Smooth muscle cell (in vitro differentiated cells): ENCODE data around the gene HMGN4. TPM values are rescaled to one million over a fixed set of nuclear protein-coding genes. Genes with fewer than 3 reads are reported as not detected.

ENCODE experiments used
- DNase-seq: peaks from one replicate; lab custom pipeline; 2025; ENCODE audit not compliant: unreplicated experiment; lab: John Stamatoyannopoulos, UW
- H2AFZ ChIP-seq: fragments of 200-600 bp; sonication (generic); 2 replicates; pipeline ENCODE4 v1.6.0; 2016; ENCODE audit warnings: antibody characterized with exemption, low read depth, mild to moderate bottlenecking
- H3F3A ChIP-seq: fragments of 200-600 bp; sonication (generic); 2 replicates; pipeline ENCODE4 v1.6.0; 2017; ENCODE audit warnings: antibody characterized with exemption, low read depth
- H3K27ac ChIP-seq: fragments of 200-600 bp; sonication (generic); 2 replicates; pipeline ENCODE4 v1.5.1; 2016; ENCODE audit warnings: low read depth, mild to moderate bottlenecking
- H3K27me3 ChIP-seq: fragments of 200-600 bp; sonication (generic); 2 replicates; pipeline ENCODE4 v1.6.1; 2016; ENCODE audit warnings: low read depth, mild to moderate bottlenecking
- H3K36me3 ChIP-seq: fragments of 200-600 bp; sonication (generic); 2 replicates; pipeline ENCODE4 v1.5.1; 2016; ENCODE audit warnings: low read depth
- H3K4me1 ChIP-seq: fragments of 200-600 bp; sonication (generic); 2 replicates; pipeline ENCODE4 v1.5.1; 2016; ENCODE audit warnings: low read depth
- H3K4me2 ChIP-seq: fragments of 200-600 bp; sonication (generic); 2 replicates; pipeline ENCODE4 v1.6.0; 2016; ENCODE audit warnings: mild to moderate bottlenecking
- H3K4me3 ChIP-seq: fragments of 200-600 bp; sonication (generic); 2 replicates; pipeline ENCODE4 v1.5.1; 2016; ENCODE audit warnings: mild to moderate bottlenecking
- H3K79me2 ChIP-seq: fragments of 200-600 bp; sonication (generic); 2 replicates; pipeline ENCODE4 v1.6.0; 2016; ENCODE audit warnings: low read depth, mild to moderate bottlenecking
- H3K9ac ChIP-seq: fragments of 200-600 bp; sonication (generic); 2 replicates; pipeline ENCODE4 v1.6.0; 2016; ENCODE audit warnings: low read depth
- H3K9me3 ChIP-seq: fragments of 200-600 bp; sonication (generic); replicated peaks from 2 replicates; pipeline ENCODE4 v1.5.1; 2016; ENCODE audit warnings: low read depth
- H4K20me1 ChIP-seq: fragments of 200-600 bp; sonication (generic); 2 replicates; pipeline ENCODE4 v1.6.0; 2016; ENCODE audit warnings: low read depth
- CTCF ChIP-seq: fragments of 200-600 bp; sonication (generic); IDR thresholded peaks from 2 replicates; pipeline ENCODE4 v1.5.1; 2017; ENCODE audit warnings: borderline replicate concordance, mild to moderate bottlenecking, antibody characterized with exemption; ENCODE audit not compliant: insufficient read depth, poor library complexity, severe bottlenecking
- WGBS: methylation state at CpG from one replicate; pipeline ENCODE4 v1.1.7; 2016; ENCODE audit warnings: low lambda C conversion rate; 5-methylcytosine and 5-hydroxymethylcytosine counted together
- polyA plus RNA-seq: library from polyadenylated mRNA; unstranded; fragments of >200 nt; fragmentation: Nextera tagmentation; extraction: Ambion mirVana; gene quantifications from 2 replicates; pipeline ENCODE4 v1.2.1, GENCODE V29; 2016
- total RNA-seq: library from RNA; depleted of rRNA; stranded (reverse); fragments of >200 nt; gene quantifications from 2 replicates; pipeline ENCODE4 v1.2.3, GENCODE V29; 2014

The HMGN4 gene
- total and polyA plus RNA-seq, 2 experiments from 2014 or later, result 39.4 to 53.6 TPM

GRCh38 chr6:26554697-26555504, 16.7 kb downstream of the HMGN4 start:
- Histone ChIP-seq H3F3A (peaks cover 50% of the 10 kb centered on the region), H2AFZ (peak overlapping the region; percentile 86), H3K36me3 (no peaks in the 10 kb centered on the region), H3K27me3 (no peaks in the 10 kb centered on the region), H3K4me2 (peak overlapping the region; percentile 86), H3K4me1 (no peaks in the 10 kb centered on the region), H3K4me3 (peak overlapping the region; percentile 67), H3K9ac (no peak overlapping the region), H3K9me3 (no peaks in the 10 kb centered on the region), H4K20me1 (no peaks in the 10 kb centered on the region), H3K79me2 (no peaks in the 10 kb centered on the region), H3K27ac (peak overlapping the region; percentile 45)
- TF ChIP-seq CTCF, result no peak
- DNase-seq, result no peak
- 2% methylated on average over 27 of the region's 27 CpGs for WGBS

- Histone ChIP-seq H3K9ac (no peak overlapping the region), H3K27ac (peak overlapping the region; percentile 45), H3K79me2 (no peaks in the 10 kb centered on the region), H3K4me3 (peak overlapping the region; percentile 67), H3K4me1 (no peaks in the 10 kb centered on the region), H3K36me3 (no peaks in the 10 kb centered on the region), H3F3A (peaks cover 48% of the 10 kb centered on the region), H2AFZ (peak overlapping the region; percentile 86), H3K9me3 (no peaks in the 10 kb centered on the region), H3K27me3 (no peaks in the 10 kb centered on the region), H3K4me2 (peak overlapping the region; percentile 86), H4K20me1 (no peaks in the 10 kb centered on the region)
- 4% methylated on average over 19 of the region's 19 CpGs for WGBS
- no peak for TF ChIP-seq CTCF
- no peak for DNase-seq
Measured at GRCh38 chr6:26555505-26556262, 17.5 kb downstream of the HMGN4 start.

- Histone ChIP-seq H3K36me3 (no peaks in the 10 kb centered on the region), H4K20me1 (no peaks in the 10 kb centered on the region), H3K79me2 (no peaks in the 10 kb centered on the region), H3F3A (peaks cover 41% of the 10 kb centered on the region), H2AFZ (peak overlapping the region; percentile 86), H3K9ac (no peak overlapping the region), H3K27me3 (no peaks in the 10 kb centered on the region), H3K27ac (peak overlapping the region; percentile 45), H3K9me3 (no peaks in the 10 kb centered on the region), H3K4me3 (peak overlapping the region; percentile 67), H3K4me2 (peak overlapping the region; percentile 86), H3K4me1 (no peaks in the 10 kb centered on the region)
- WGBS, result 9% methylated on average over 16 of the region's 16 CpGs
- no peak for DNase-seq
- TF ChIP-seq CTCF, result no peak
Measured at GRCh38 chr6:26556263-26557070, 18.3 kb downstream of the HMGN4 start.
